K562 treated with DMSO at 1 percent for 24 hours (cell line): Measurements from ENCODE around the gene CLDN1. TPM values are rescaled to one million over a fixed set of nuclear protein-coding genes. Genes with fewer than 3 reads are reported as not detected.

ENCODE experiments used
- total RNA-seq: library from RNA; unstranded; fragments of 300-600 nt; gene quantifications from 2 replicates; pipeline ENCODE4 v1.2.3, GENCODE V29; 2022; ENCODE audit warnings: low read depth; ENCODE audit not compliant: insufficient read depth

The CLDN1 gene
- not detected in 2 replicates for total RNA-seq

GRCh38 chr3:190321789-190322603, at the start of gene CLDN1:
TSS of gene CLDN1 (minus strand) at chr3:190322446. CDS start at chr3:190322206, 240 bp downstream.

Other genes with a start within 250 kb of the CLDN1 start
- not detected in 2 replicates for gene P3H2, start 201.5 kb downstream of the CLDN1 start, total RNA-seq
- gene CLDN16, start 65.7 kb upstream of the CLDN1 start, total RNA-seq, result not detected in 2 replicates
- gene TMEM207, start 127.5 kb upstream of the CLDN1 start, total RNA-seq, result not detected in 2 replicates
- 0.74 and 1.3 TPM in 2 replicates for gene IL1RAP, start 191.6 kb upstream of the CLDN1 start, total RNA-seq